HG03378 (cell line): ENCODE results near the gene HNRNPDL.
"Not testable (repeated sequence)": the region's sequence is repeated elsewhere in the genome, so short reads cannot be mapped to it uniquely, and the experiment has no call there.

Experiments
- ATAC-seq: cut with Tn5 transposase; IDR thresholded peaks from one replicate; pipeline ENCODE4 v1.9.1; 2021; ENCODE audit warnings: mild to moderate bottlenecking, moderate library complexity; ENCODE audit not compliant: unreplicated experiment

Gene HNRNPDL

DNA sequence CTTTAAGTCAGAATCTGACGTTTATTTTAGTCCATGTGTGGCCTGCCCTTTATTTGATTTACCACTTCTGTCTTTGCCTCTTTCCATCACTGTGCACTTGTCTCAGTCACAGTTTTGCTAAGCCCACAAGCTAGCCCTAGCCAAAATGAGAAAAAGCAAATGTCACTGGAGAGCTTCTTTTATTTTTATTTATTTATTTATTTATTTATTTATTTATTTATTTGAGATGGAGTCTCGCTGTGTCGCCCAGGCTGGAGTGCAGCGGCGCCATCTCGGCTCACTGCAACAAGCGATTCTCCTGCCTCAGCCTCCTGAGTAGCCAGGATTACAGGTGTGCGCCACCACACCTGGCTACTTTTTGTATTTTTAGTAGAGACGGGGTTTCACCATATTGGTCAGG lies 40.2 kb downstream of the HNRNPDL start:
- not testable (repeated sequence) for ATAC-seq

DNA sequence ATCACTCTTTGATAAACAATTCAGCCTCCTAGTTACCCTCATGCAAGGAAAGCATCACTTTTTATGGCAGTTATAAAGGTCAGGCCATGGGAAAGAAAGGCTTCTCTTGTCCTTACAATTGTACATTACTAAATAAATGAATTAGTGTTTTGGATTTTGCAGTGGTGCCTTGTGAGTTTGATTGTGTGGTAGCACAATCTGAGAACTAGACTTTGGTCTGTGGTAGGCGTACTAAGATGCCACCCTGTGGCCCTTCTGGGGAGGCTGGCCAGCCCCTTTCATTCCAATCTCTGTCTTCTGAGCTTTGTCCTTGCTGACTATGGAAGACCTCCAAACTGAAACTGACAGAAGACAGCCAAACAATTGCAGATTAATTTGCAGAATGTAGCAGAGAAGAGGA lies 41.9 kb downstream of the HNRNPDL start:
- no peak for ATAC-seq

DNA sequence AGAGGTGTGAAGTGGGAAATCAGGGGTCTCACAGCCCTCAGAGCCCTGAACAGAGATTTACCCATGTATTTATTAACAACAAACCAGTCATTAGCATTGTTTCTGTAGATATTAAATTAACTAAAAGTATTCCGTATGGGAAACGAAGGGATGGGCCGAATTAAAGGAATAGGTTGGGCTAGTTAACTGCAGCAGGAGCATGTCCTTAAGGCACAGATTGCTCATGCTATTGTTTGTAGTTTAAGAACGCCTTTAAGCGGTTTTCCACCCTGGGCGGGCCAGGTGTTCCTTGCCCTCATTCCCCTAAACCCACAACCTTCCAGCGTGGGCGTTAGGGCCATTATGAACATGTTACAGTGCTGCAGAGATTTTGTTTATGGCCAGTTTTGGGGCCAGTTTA lies 44.0 kb downstream of the HNRNPDL start:
- not testable (repeated sequence) for ATAC-seq

DNA sequence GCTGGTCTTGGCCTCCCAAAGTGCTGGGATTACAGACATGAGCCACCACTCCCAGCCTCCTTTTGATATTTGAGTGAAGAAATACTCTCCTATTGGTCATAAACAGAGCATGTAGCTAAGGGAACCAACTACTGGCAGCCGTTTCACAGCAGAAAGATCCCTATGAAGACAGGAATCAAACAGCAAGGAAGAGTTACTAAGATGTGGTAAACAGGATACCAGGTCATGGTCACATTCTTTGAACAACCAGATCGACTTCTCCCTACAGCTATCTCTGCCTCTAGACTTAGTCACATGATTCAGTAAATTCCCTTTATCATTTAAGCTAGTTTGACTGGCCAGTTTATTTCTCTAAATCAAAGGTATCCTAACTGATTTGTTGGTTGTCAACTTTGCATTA lies 47.5 kb downstream of the HNRNPDL start:
- no peak for ATAC-seq

DNA sequence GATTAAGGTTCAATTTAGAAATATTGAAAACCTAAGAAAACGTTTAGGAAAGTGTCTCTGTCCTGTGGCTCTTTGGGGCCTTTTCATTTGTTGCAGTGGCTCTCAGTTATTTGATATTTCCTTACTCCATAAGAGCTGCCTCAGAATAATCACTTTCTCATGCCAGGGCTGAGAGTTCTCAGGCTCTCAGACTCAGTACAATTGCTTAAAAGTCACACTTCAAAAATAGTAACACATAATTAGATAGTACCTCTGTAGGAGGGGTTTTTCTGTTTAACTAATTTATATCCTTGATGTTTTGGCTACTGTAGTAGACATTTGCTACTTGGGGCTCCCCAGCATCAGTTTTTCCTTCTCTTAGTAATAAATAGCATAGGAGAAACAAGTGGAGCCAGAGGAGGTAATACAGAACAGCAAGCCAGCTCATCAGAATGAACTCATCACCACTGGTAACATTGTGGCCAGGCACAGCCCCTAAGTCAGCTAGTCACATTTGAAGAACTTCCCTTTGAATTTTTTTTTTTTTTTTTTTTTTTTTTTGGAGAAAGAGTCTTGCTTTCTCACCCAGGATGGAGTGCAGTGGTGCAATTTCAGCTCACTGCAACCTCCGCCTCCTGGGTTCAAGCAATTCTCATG lies 48.5 kb downstream of the HNRNPDL start:
- ATAC-seq: no peak

DNA sequence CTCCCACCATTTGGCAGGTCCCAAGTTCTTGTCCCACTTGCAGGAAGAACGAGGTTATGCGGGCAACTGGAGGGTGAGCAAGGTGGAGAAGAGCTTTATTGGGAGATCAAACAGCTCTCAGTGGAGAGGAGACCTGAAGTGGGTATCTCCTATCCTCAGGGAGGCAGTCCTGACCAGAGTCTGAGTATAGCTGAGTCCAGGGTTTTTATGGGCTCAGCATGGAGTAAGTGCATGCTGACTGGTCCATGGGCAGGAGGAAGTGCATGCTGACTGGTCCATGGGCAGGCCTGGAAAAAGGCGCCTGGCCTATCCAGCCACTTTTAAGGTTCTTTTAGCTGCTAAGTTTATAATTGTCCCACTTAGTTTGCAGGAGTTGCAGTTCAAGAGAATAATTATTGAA lies 49.0 kb downstream of the HNRNPDL start:
- no peak for ATAC-seq

DNA sequence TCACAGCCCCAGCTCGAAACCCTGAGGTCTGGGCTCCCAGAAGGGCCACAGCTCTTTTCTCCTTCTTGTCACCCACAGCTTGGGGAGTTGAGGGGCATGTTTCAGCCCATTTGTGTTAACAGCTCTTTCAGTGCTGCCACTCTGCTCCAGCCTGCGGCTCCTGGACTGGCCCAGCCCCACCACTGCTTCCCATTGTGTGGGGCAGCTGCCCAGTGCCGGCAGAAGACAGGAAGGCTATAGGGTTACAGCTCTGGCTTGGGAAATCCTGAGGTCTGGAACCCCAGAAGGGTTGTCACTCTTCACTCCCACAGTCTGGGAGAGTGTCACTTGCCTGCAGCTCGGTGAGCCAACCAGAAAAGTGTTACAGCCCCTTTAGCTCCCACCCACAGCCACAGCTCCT lies 49.4 kb downstream of the HNRNPDL start:
- no peak for ATAC-seq

DNA sequence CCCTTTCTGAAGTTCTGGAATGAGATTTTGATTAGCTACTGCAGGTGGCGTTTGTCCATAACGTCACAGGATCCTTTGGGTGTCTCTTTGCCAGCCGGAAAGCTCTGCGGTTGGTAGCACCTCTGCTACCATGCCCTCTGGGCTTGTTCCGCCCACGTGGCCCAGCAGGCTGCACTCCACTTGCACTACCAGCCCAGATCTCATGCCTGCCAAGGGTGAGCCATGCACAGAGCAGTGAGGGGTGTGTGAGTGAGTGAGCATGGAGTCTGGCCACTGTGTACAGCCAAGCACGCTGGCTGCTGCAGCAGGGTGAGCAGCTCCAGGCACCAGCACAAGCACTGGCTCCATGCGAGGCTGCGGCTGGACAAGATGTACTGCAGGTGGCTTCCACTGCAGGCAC lies 49.9 kb downstream of the HNRNPDL start:
- no peak for ATAC-seq

DNA sequence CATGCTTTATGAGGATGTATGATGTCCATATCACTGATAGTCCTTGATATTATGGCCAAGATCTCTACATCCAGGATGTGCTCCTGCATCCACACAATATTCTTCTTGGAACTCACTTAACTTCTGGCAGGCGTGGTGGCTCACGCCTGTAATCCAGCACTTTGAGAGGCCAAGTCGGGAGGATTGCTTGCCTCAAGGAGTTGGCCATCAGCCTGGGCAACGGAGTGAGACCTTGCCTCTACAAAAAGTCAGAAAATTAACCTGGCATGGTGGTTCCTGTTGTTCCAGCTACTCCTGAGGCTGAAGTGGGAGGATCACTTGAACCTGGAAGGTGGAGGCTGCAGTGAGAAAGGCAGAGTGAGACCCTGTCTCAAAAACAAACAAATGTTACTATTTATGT lies 54.2 kb downstream of the HNRNPDL start:
- ATAC-seq: no peak

DNA sequence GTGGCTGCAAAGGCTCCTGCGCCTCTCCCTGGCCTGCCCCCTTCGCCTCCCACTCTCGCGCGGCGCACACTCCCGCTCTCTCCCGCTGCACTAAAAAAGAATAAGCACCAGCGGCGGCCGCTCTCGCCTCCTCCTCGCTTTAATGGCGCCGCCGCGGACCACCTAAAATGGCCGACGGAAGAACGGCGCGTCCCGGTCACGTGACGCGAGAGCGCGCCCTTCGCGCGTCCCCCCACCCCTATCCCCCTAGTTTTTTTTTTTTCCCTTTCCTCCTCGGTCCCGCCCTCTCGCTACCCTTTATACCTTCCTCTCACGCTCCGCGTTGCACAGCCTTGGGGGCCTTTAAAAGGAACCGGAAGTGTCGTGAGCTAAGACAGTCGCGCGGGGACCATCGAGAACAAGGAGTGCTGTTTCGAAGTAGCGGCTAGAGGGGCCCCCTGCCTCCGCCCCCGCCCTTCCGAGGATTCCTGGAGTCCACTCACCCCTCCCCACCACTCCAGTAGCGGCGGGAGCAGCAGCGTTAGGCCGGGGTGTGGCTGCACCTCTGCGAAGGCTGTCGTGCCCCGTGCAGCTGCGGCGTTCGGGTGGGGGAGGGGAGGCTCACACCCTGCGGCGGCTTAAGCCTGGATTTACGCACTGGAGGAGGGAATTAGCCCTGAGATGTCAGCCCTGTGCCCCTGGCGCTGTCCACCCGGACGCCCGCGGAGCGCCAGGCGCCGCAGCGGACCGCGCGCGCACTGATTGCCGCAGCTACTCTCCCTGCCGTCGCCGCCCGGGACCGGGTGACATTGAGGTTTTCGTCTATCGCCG lies 56.2 kb downstream of the HNRNPDL start, which contains the start of gene HNRNPD:
TSS of gene HNRNPD (minus strand) at position 176 of the 810 bp plus-strand sequence. CDS start 313 bp downstream, outside the sequence.
- peak; percentile 94 for ATAC-seq

DNA sequence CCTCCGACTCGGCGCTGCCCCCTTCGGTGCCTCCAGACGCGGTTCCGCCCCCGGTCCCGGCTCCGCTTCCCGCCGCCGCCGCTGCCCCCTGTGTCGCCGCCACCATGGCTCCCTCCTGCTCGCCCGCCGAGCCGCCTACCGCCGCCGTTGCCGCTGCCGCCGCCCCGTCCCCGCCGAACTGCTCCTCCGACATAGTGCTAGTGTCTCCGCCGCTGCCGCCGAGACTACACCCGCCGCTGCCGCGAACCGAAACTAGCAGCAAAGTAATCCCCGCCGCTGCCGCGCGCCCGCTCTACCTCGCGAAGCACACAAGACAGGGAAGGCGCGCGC lies 56.8 kb downstream of the HNRNPDL start:
- ATAC-seq: peak; percentile 12
